Midbrain (tissue), 1 donor: ENCODE results near the gene KCP.
"Not testable (repeated sequence)": the region's sequence is repeated elsewhere in the genome, so short reads cannot be mapped to it uniquely, and the experiment has no call there.

Source experiments
- DNase-seq: peaks from one replicate; lab custom pipeline; 2025; lab: John Stamatoyannopoulos, UW

Gene KCP

GRCh38 chr7:128921866-128922440, 11.4 kb upstream of the KCP start:
- no peak for DNase-seq

DNA sequence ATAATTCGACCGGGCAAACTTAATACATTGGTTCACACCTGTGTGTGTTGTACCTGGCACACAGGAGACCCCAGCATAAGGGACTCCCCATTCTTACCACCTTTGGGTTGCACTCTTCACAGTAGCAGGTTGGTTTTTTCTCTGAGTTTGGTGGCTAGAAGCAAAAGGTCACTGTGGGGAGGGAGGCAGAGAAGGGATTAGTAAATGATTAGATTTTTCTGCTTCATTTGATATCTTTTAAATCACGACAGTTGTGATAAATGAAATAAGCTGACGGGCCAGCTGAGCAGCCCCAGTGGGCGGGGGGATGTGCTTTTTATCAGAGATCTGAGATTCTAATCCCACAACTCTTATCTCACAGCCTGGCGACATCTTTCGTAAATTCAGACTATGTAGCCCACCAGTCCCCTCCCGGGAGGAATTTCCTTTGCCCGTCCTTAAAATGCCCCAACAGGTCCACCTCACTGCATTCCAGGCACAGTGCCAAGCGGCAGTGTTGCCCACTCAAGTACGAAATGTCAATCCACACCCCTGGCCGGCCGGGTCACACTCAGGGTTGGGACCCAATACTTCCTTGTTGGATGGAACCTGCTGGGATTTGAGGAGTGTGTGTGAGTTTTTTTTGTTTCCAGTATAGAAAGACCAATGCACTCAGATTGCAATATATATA, 10.5 kb upstream of the KCP start:
- DNase-seq, result no peak

GRCh38 chr7:128919881-128920799, 9.6 kb upstream of the KCP start:
- DNase-seq, result peak; percentile 35

- DNase-seq, result no peak
Measured at GRCh38 chr7:128919241-128919640, 8.7 kb upstream of the KCP start.

GRCh38 chr7:128918016-128918665, 7.6 kb upstream of the KCP start:
- no peak for DNase-seq

- DNase-seq, result no peak
Measured at GRCh38 chr7:128917122-128917521, 6.6 kb upstream of the KCP start.

DNA sequence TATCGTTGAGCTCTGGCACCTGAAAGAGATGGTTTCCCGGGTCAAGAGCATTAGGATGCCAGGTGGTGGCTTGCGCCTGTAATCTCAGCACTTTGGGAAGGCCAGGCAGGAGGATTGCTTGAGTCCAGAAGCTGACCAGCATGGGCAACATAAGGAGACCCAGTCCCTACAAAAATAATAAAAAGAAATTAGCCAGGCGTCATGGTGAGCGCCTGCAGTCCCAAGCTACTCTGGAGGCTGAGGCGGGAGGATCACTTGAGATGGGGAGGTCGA, 6.1 kb upstream of the KCP start:
- DNase-seq, result no peak

DNA sequence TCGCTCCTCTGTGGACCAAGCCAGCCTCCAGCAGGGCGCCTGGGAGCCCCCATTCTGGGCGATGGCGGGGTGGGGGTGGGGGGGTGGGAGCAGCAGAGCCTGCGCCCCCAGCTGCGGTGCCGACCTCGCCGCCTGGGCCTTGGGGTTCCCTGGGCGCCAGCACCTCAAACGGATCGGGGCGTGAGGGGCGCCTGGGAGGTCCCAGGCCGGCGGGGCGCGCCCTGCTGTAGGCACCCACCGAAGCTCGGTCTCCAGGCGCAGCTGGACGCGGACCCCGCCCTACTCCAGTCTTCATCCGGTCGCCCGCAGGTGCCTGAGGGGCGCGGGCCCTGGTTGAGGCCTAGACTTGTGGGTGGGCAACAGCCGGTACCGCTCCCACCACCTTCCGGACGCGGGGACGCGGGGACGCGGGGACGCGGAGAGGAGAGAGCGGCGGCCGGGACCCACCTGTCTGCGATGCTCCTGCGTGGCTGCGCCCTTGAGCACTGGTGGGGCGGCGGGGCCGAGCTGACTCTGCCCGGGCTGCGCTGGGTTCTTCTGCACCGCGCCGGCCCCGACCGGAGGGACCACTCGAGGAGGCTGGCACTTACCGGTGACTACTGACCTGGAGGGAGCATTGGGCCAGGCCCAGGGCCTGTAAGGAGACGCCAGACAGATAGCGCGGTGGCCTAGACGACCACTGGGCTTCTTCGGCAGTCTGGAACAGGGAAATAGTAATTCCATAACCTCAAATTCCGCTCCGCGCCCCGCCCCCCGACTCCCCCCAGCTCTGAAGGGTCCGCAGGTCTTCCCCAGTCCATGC, 5.5 kb upstream of the KCP start:
- no peak for DNase-seq

GRCh38 chr7:128915271-128915819, 4.8 kb upstream of the KCP start:
- DNase-seq, result no peak

- no peak for DNase-seq
Measured at GRCh38 chr7:128914566-128915151, 4.2 kb upstream of the KCP start.

DNA sequence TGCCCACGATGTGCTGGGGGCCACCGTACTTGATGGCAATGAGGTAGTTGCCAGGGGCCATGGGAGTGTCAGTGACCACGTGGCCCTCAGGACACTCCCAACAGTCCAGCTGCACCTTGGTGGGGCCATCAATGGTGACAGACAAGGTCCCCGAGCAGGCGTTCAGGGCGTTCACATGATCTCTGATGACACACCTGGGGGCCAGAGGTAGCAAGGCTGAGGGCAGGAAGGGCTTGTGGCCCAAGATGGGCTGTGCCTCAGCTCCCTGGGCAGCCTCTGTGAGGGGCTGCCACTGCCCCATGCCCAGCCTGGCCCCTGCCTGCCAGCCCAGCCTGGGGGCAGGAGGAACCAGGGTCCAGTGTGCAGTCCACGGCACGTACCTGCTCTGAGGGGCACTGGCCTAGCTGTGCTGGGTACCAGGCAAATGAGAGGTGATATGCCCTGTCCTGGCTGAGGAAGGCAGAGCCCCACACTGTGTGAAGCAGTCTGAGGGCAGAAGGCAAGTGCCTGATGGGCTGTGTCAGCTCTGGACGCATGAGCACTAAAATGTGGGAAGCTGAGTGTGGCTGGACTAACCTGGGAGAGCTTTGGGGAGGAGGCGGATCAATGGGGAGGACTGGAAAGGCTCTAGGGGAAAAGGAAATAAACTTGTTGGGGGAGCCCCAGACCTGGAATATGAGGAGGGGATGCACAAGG, 3.5 kb upstream of the KCP start:
- DNase-seq, result no peak

DNA sequence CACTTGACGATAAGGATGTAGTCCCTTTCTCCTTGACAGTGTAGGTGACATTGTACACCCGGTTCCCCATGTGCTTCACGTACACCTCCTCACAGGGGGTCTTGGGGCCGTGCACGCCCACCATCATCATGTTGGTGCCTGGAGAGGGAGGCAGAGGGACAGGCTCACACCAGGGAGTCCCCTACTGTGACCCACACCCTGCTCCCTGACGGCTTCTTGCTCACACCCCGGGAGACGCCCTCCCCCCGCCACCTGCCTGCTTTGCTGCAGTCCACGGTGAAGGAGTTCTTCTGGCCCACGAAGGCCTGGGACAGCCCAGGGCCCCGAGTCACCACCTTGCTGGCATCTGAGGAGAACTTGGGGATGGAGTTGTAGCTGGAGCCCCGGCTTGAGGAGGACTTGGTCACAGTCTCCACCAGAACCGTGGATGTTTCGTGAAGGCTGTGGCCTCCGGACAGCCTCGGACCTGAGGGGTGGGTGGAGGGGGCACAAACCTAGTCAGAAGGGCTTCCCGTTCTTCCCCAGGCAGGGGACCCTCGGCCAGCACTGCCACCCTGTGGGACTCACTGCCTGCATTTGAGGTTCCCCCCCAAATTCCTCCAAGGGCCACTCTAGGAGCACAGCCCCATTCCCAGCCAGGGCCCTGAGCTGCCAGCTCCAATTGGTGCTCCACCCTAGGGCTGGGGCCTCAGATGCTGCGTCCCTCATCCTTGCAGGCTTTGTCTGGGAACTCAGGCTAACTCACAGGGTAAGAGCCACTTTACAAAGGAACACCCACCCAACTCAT, 2.4 kb upstream of the KCP start:
- not testable (repeated sequence) for DNase-seq

- DNase-seq, result no peak
Measured at GRCh38 chr7:128912281-128912680, 1.8 kb upstream of the KCP start.

DNA sequence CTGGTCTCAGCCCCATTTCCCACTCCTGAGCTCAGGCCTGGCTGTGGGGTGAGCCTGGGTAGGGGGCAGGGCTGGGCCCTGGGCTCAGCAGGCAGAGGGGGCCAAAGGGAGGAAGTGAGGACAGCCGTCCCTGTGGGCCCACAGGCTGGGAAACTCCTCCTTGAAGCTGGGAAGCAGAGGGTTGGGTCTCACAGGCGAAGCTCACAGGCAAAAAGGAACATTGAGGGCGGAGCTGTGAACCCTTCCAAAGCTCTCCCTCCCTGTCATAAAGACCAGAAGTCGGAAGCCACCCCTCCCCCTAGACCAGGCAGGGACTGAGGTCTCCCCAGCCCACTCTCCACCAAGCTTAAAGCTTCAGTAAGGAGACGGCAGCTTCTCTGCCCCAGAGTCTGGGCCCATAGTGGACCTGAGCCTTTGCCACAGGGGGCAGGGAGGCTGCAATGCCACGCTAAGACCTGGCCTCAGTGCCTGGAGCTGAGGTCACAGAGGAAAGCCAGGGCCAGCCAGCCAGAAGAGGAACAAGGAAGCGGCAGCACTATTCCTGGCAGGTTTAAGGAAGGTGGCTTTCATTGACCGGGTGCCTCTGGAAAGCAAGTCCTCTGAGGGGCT, 1.0 kb upstream of the KCP start:
- DNase-seq, result no peak

DNA sequence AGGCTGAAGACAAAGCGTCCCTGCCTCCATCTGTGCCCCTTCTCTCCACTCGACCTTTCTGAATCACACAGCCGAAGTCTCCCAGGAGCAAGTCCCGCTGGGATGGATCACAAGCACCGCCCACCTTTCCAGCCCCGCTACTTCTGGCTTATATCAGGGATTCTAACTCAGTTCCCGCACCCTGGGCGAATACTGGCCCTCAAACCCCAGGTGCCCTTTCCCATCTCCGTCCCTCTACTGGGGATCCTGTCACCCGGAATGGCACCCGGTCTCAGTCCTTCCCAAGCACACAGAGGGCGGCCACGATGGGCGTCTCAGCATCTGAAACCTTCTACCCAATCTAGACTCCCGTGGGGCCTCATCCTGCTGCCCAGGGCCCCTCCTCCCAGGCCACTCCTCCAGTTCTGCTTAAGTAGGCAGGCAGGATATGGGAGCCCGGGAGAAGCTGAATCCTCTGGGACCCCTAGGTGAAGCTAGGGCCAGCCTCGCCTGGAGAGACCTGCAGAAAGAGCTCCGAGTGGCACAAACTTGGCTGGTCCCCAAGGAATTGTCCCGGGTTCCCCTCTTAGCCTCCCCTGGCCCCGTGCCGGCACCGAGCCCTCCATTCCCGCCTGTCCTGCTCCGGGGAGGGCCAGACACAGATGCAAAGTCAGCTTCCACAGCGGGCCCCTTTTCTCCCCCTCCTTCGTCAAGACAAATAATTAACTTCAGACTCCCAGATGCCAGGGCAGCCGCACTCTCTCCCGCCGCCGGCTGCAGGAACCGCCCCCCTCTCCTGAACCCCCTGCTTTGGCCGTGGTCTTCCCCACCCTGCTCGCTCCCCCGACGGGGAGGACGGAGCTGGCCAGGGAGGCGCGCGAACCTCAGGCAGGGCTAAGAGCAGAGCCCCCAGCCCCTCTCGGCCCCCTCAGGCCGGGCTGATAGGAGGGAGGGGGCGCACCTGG, 612 bp downstream of the KCP start:
- no peak for DNase-seq

- no peak for DNase-seq
Measured at GRCh38 chr7:128908750-128909624, 1.5 kb downstream of the KCP start.
